GM12873 (cell line): ENCODE data around the gene ADAM10.

Experiments
- CTCF ChIP-seq: IDR thresholded peaks from 2 replicates; pipeline ENCODE4 v1.5.1; 2012; ENCODE audit warnings: low read depth, mild to moderate bottlenecking, moderate library complexity, low read length, control low read depth; ENCODE audit not compliant: insufficient read depth; ENCODE audit errors: missing control alignments

The ADAM10 gene

GRCh38 chr15:58555162-58556027, 194.1 kb downstream of the ADAM10 start:
- TF ChIP-seq CTCF: no peak

- TF ChIP-seq CTCF: no peak
These were observed 194.7 kb downstream of the ADAM10 start for GRCh38 chr15:58554758-58555157.

- no peak for TF ChIP-seq CTCF
These were observed 196.1 kb downstream of the ADAM10 start for GRCh38 chr15:58553365-58553918.

- no peak for TF ChIP-seq CTCF
These were observed 196.8 kb downstream of the ADAM10 start for GRCh38 chr15:58552505-58553364.

- TF ChIP-seq CTCF: no peak
These were observed 197.6 kb downstream of the ADAM10 start for GRCh38 chr15:58551764-58552504.

- TF ChIP-seq CTCF: no peak
These were observed 198.3 kb downstream of the ADAM10 start for GRCh38 chr15:58551084-58551763.

GRCh38 chr15:58549785-58550074, 199.8 kb downstream of the ADAM10 start:
- no peak for TF ChIP-seq CTCF
